Caco-2 (cell line): Measurements from ENCODE around the gene FLNA. TPM values are rescaled to one million over a fixed set of nuclear protein-coding genes. Genes with fewer than 3 reads are reported as not detected.

Source experiments
- BruUV-seq: library from RNA; stranded (reverse); fragments of 400-500 nt; replicated peaks from 2 replicates; lab custom pipeline; 2021; lab: Mats Ljungman, UMichigan
- CTCF ChIA-PET: fragments of 300-600 bp; sonication (Branson Sonifier 250); formaldehyde crosslinking; loops from one replicate; lab custom pipeline; 2022; ENCODE audit warnings: antibody characterized with exemption; lab: Charles Lee
- POLR2A ChIA-PET: fragments of 300-600 bp; sonication (Branson Sonifier 250); formaldehyde crosslinking; loops from one replicate; lab custom pipeline; 2022; ENCODE audit warnings: antibody characterized with exemption; lab: Charles Lee
- DNase-seq, 2 experiments: peaks; one replicate each; pipeline versions ENCODE4 v3.0.0 to v3.0.0-alpha.2; 2020 to 2022
- H3K27me3 ChIP-seq: replicated peaks from 2 replicates; pipeline ENCODE4 v1.6.0; 2011; ENCODE audit warnings: low read length; ENCODE audit not compliant: control insufficient read depth, insufficient read depth
- H3K36me3 ChIP-seq: 2 replicates; pipeline ENCODE4 v1.5.1; 2011; ENCODE audit warnings: low read length; ENCODE audit not compliant: control insufficient read depth, insufficient read depth
- H3K4me1 ChIP-seq: fragments of 250-450 bp; sonication (Bioruptor Pico); 2 replicates; pipeline ENCODE4 v1.5.1; 2020; ENCODE audit warnings: mild to moderate bottlenecking
- H3K4me3 ChIP-seq: 2 replicates; pipeline ENCODE4 v1.5.1; 2011; ENCODE audit warnings: low read depth, mild to moderate bottlenecking, control low read depth, low read length
- H3K9me3 ChIP-seq: fragments of 250-450 bp; sonication (Bioruptor Pico); 2 replicates; pipeline ENCODE4 v1.5.1; 2020; ENCODE audit warnings: mild to moderate bottlenecking, moderate library complexity
- H3K27ac Mint-ChIP-seq: one replicate; pipeline ENCODE4 v1.8.0; 2022; ENCODE audit warnings: mixed read lengths; ENCODE audit not compliant: unreplicated experiment
- H3K27me3 Mint-ChIP-seq: one replicate; pipeline ENCODE4 v1.8.0; 2022; ENCODE audit warnings: mixed read lengths; ENCODE audit not compliant: insufficient read depth, unreplicated experiment
- H3K36me3 Mint-ChIP-seq: one replicate; pipeline ENCODE4 v1.8.0; 2022; ENCODE audit warnings: mild to moderate bottlenecking, mixed read lengths; ENCODE audit not compliant: insufficient read depth, unreplicated experiment
- H3K4me1 Mint-ChIP-seq: one replicate; pipeline ENCODE4 v1.8.0; 2022; ENCODE audit warnings: low read depth, mixed read lengths; ENCODE audit not compliant: unreplicated experiment
- H3K4me3 Mint-ChIP-seq: one replicate; pipeline ENCODE4 v1.8.0; 2022; ENCODE audit warnings: mild to moderate bottlenecking, moderate library complexity, mixed read lengths; ENCODE audit not compliant: unreplicated experiment
- H3K9me3 Mint-ChIP-seq: one replicate; pipeline ENCODE4 v1.8.0; 2022; ENCODE audit warnings: mixed read lengths; ENCODE audit not compliant: unreplicated experiment
- CTCF ChIP-seq, 2 experiments: fragments of 200-600 bp in 1 of 2; IDR thresholded peaks; 1 replicate in 1 of 2; 2 replicates in 1 of 2; pipeline versions ENCODE4 v1.5.1 to v1.8.0; 2011 to 2022; ENCODE audit warnings: antibody characterized with exemption in 1 of 2, control low read depth in 1 of 2, inconsistent platforms in 1 of 2, low read depth in 1 of 2, low read length in 1 of 2, mild to moderate bottlenecking in 1 of 2, moderate library complexity in 1 of 2; ENCODE audit not compliant: insufficient read depth in 1 of 2, severe bottlenecking in 1 of 2, unreplicated experiment in 1 of 2
- intact Hi-C: fragments of 100-400 bp; cut with micrococcal nuclease; formaldehyde crosslinking; loops from one replicate; pipeline ENCODE4 v1.10.0; 2022; ENCODE audit not compliant: unreplicated experiment
- total RNA-seq: library from RNA; stranded (reverse); gene quantifications from 2 replicates; pipeline ENCODE4 v1.2.3, GENCODE V29; 2022

The FLNA gene
- total RNA-seq, 1 experiment from 2014 or later, result 546 TPM

GRCh38 chrX:154365052-154365600, 9.3 kb downstream of the FLNA start:
- CTCF ChIA-PET, result no interaction called here
- DNase-seq, result no peak

GRCh38 chrX:154363706-154364439, 10.6 kb downstream of the FLNA start:
- H3K4me1 ChIP-seq, result peaks cover 10% of the 10 kb centered on the region
- Mint-ChIP-seq H3K4me1 (no peaks in the 10 kb centered on the region), H3K27ac (peak overlapping the region; percentile 53), H3K27me3 (no peaks in the 10 kb centered on the region), H3K9me3 (no peaks in the 10 kb centered on the region), H3K4me3 (no peak overlapping the region), H3K36me3 (peaks cover 92% of the 10 kb centered on the region)
- no peak overlapping the region for H3K4me3 ChIP-seq
- intact Hi-C loops, result no loop called here
- H3K36me3 ChIP-seq, result peaks cover 1% of the 10 kb centered on the region
- TF ChIP-seq CTCF (IDR thresholded peaks at IDR 0.05; ENCODE audit: insufficient read depth in 1 of 2, low read depth in 1 of 2, low read length in 1 of 2, severe bottlenecking in 1 of 2, unreplicated experiment in 1 of 2), result no peak
- ChIA-PET POLR2A (no interaction called here), CTCF (no interaction called here)
- no peaks in the 10 kb centered on the region for H3K9me3 ChIP-seq
- BruUV-seq, result no TSS peak
- DNase-seq, result no peak
- no peaks in the 10 kb centered on the region for H3K27me3 ChIP-seq

More at GRCh38 chrX:154365052-154365600, 9.3 kb downstream of the FLNA start:
- H3K36me3 ChIP-seq, result no peaks in the 10 kb centered on the region; the same call in none of the 2 replicates
- no peak overlapping the region for H3K4me3 Mint-ChIP-seq
- no TSS peak for BruUV-seq
- H3K4me1 Mint-ChIP-seq, result no peaks in the 10 kb centered on the region
- no peak overlapping the region for H3K27ac Mint-ChIP-seq
- H3K9me3 Mint-ChIP-seq, result no peaks in the 10 kb centered on the region
- intact Hi-C loops, result no loop called here
- H3K9me3 ChIP-seq, result no peaks in the 10 kb centered on the region
- no peaks in the 10 kb centered on the region for H3K27me3 Mint-ChIP-seq
- no peak overlapping the region for H3K4me3 ChIP-seq
- TF ChIP-seq CTCF (IDR thresholded peaks at IDR 0.05; ENCODE audit: insufficient read depth in 1 of 2, low read depth in 1 of 2, low read length in 1 of 2, severe bottlenecking in 1 of 2, unreplicated experiment in 1 of 2), result no peak
- H3K36me3 Mint-ChIP-seq, result peaks cover 90% of the 10 kb centered on the region
- POLR2A ChIA-PET, result no interaction called here
- no peaks in the 10 kb centered on the region for H3K27me3 ChIP-seq
- H3K4me1 ChIP-seq, result peaks cover 14% of the 10 kb centered on the region

- peaks cover 95% of the 10 kb centered on the region for H3K36me3 Mint-ChIP-seq
- Histone ChIP-seq H3K4me3 (no peak overlapping the region), H3K36me3 (peaks cover 3% of the 10 kb centered on the region), H3K27me3 (no peaks in the 10 kb centered on the region), H3K9me3 (no peaks in the 10 kb centered on the region), H3K4me1 (no peaks in the 10 kb centered on the region)
- TF ChIP-seq CTCF (IDR thresholded peaks at IDR 0.05; ENCODE audit: insufficient read depth in 1 of 2, low read depth in 1 of 2, low read length in 1 of 2, severe bottlenecking in 1 of 2, unreplicated experiment in 1 of 2), result no peak
- CTCF ChIA-PET, result interaction anchor here (0.6 kb wide), 1 partner anchor 545 kb away, joined by 3 read pairs; no protein-coding TSS in a partner anchor
- H3K4me1 Mint-ChIP-seq, result no peaks in the 10 kb centered on the region
- H3K4me3 Mint-ChIP-seq, result no peak overlapping the region
- POLR2A ChIA-PET, result no interaction called here
- H3K27ac Mint-ChIP-seq, result peak overlapping the region; percentile 66
- no peaks in the 10 kb centered on the region for H3K9me3 Mint-ChIP-seq
- BruUV-seq, result no TSS peak
- DNase-seq, result no peak
- H3K27me3 Mint-ChIP-seq, result no peaks in the 10 kb centered on the region
- intact Hi-C loops, result no loop called here
Measured at GRCh38 chrX:154362085-154362742, 12.2 kb downstream of the FLNA start.
